Suprapubic skin (tissue), 4 donors: ENCODE data around the gene AMPD3. TPM values are rescaled to one million over a fixed set of nuclear protein-coding genes. Genes with fewer than 3 reads are reported as not detected.
A peak's percentile ranks its signal among the peaks of the same experiment; 100 is the strongest.

Experiments used
- DNase-seq, 2 donors: peaks; one replicate each; pipeline ENCODE4 v3.0.0-alpha.2; 2019; ENCODE audit warnings: low spot score in 2 of 2
- H3K27ac ChIP-seq: fragments of 200-600 bp; sonication (generic); one replicate; pipeline ENCODE4 v1.5.1; 2019
- H3K27me3 ChIP-seq: fragments of 200-600 bp; sonication (generic); one replicate; pipeline ENCODE4 v1.5.1; 2019
- H3K36me3 ChIP-seq: fragments of 200-600 bp; sonication (generic); one replicate; pipeline ENCODE4 v1.5.1; 2019
- H3K4me1 ChIP-seq: fragments of 200-600 bp; sonication (generic); one replicate; pipeline ENCODE4 v1.5.1; 2019
- H3K4me3 ChIP-seq: fragments of 200-600 bp; sonication (generic); one replicate; pipeline ENCODE4 v1.5.1; 2019; ENCODE audit warnings: mild to moderate bottlenecking
- H3K9me3 ChIP-seq: fragments of 200-600 bp; sonication (generic); one replicate; pipeline ENCODE4 v1.5.1; 2019
- CTCF ChIP-seq, 2 donors: fragments of 200-600 bp in 1 of 2; fragments of 450-650 bp in 1 of 2; sonication (generic) in 1 of 2; IDR thresholded peaks; one replicate each; pipeline ENCODE4 v1.5.1; 2016 to 2019; ENCODE audit warnings: antibody characterized with exemption in 2 of 2, mild to moderate bottlenecking in 1 of 2, moderate library complexity in 1 of 2
- EP300 ChIP-seq: sonication (generic); formaldehyde crosslinking; IDR thresholded peaks from one replicate; pipeline ENCODE4 v1.6.1; 2017; ENCODE audit warnings: antibody characterized with exemption
- POLR2A ChIP-seq, 2 donors: fragments of 450-650 bp; IDR thresholded peaks; one replicate each; pipeline ENCODE4 v1.6.1; 2017; ENCODE audit warnings: antibody characterized with exemption in 2 of 2, mild to moderate bottlenecking in 2 of 2, moderate library complexity in 2 of 2
- POLR2AphosphoS5 ChIP-seq, 3 donors: sonication (generic); formaldehyde crosslinking; IDR thresholded peaks; one replicate each; pipeline ENCODE4 v1.6.1; 2017; ENCODE audit warnings: antibody characterized with exemption in 3 of 3
- WGBS: methylation state at CpG from one replicate; pipeline ENCODE4 v1.1.5; 2018; 5-methylcytosine and 5-hydroxymethylcytosine counted together
- total RNA-seq, 4 donors: library from RNA; depleted of rRNA; stranded (reverse); fragments of >200 nt; gene quantifications; one replicate each; pipeline ENCODE4 v1.1.0, GENCODE V29; 2016

AMPD3 gene
- total RNA-seq, 4 donors from 2014 or later: 23.5 to 51.7 (median 27.4) TPM

- H3K27me3 ChIP-seq: no peaks in the 10 kb centered on the region
- H3K36me3 ChIP-seq: peaks cover 17% of the 10 kb centered on the region
- H3K4me1 ChIP-seq: peaks cover 14% of the 10 kb centered on the region
- no peak overlapping the region for H3K27ac ChIP-seq
- H3K4me3 ChIP-seq: no peak overlapping the region
- no peaks in the 10 kb centered on the region for H3K9me3 ChIP-seq
- TF ChIP-seq EP300: no peak
- no peak for TF ChIP-seq POLR2AphosphoS5 (IDR thresholded peaks at IDR 0.05)
- no peak for TF ChIP-seq CTCF (IDR thresholded peaks at IDR 0.05)
- TF ChIP-seq POLR2A (IDR thresholded peaks at IDR 0.05): no peak
- no peak for DNase-seq
- WGBS: 84% methylated on average over 6 of the region's 6 CpGs
These were observed 50.4 kb downstream of the AMPD3 start for GRCh38 chr11:10505278-10506007.

DNA sequence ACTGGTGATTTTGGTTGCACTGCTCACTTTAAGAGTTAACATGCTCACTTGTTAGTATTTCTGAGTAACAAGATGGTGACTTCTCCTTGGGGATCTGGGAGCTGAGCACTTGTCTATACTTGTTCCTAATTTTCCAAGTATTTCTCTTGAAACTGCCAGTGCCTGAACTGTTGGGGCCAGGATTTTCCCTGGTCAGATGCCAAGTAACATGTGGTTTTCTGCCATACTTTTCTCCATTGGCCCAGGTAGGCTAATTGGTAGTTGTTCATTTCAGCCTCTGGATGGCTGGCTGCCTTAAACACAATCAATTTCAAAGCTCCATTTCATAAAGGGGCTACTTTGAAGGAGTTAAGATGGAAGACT is 50.9 kb downstream of the AMPD3 start:
- H3K4me1 ChIP-seq: peaks cover 14% of the 10 kb centered on the region
- H3K27me3 ChIP-seq: no peaks in the 10 kb centered on the region
- peaks cover 12% of the 10 kb centered on the region for H3K36me3 ChIP-seq
- no peak overlapping the region for H3K27ac ChIP-seq
- H3K9me3 ChIP-seq: no peaks in the 10 kb centered on the region
- TF ChIP-seq EP300 (no peak), CTCF (IDR thresholded peaks at IDR 0.05) (no peak), POLR2AphosphoS5 (IDR thresholded peaks at IDR 0.05) (no peak), POLR2A (IDR thresholded peaks at IDR 0.05) (no peak)
- no peak for DNase-seq
- no peak overlapping the region for H3K4me3 ChIP-seq

GRCh38 chr11:10511181-10511621 is 56.1 kb downstream of the AMPD3 start:
- Histone ChIP-seq H3K27me3 (no peaks in the 10 kb centered on the region), H3K9me3 (no peaks in the 10 kb centered on the region), H3K36me3 (peaks cover 2% of the 10 kb centered on the region), H3K27ac (no peak overlapping the region), H3K4me1 (peaks cover 15% of the 10 kb centered on the region), H3K4me3 (no peak overlapping the region)
- TF ChIP-seq EP300 (no peak), CTCF (IDR thresholded peaks at IDR 0.05) (no peak), POLR2AphosphoS5 (IDR thresholded peaks at IDR 0.05) (no peak), POLR2A (IDR thresholded peaks at IDR 0.05) (no peak)
- 55% methylated on average over 10 of the region's 10 CpGs for WGBS
- no peak for DNase-seq

GRCh38 chr11:10514202-10514601 is 59.1 kb downstream of the AMPD3 start:
- Histone ChIP-seq H3K27me3 (no peaks in the 10 kb centered on the region), H3K36me3 (peaks cover 12% of the 10 kb centered on the region), H3K4me3 (no peak overlapping the region), H3K9me3 (no peaks in the 10 kb centered on the region), H3K27ac (peak overlapping the region; percentile 3), H3K4me1 (peaks cover 19% of the 10 kb centered on the region)
- no peak for TF ChIP-seq POLR2AphosphoS5 (IDR thresholded peaks at IDR 0.05)
- no peak for TF ChIP-seq EP300
- TF ChIP-seq POLR2A (IDR thresholded peaks at IDR 0.05): no peak
- peak in 1 of 2 donors; percentile 14 for TF ChIP-seq CTCF (IDR thresholded peaks at IDR 0.05)
- WGBS: 29% methylated on average over 2 of the region's 2 CpGs
- no peak for DNase-seq

DNA sequence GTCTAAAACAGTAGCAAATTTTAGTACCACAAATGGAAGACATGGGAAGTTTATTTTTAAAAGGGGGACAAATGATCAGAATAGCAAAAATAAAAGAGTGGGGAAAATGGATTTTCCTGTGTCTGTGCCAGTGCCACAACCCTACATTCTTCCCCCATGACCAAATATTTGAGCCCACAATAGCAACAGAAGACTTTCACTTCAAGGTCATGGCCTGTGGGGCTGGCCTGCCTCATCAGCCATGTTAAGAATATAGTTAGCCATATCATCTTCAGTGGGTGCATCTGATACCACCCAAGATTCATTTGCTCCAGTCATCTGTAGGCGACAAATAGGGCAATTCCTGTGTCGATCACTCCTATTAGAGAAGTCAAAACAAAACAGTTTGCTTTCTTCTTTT is 59.6 kb downstream of the AMPD3 start:
- WGBS: 85% methylated on average over 2 of the region's 2 CpGs
- TF ChIP-seq POLR2A (IDR thresholded peaks at IDR 0.05) (no peak), CTCF (IDR thresholded peaks at IDR 0.05) (no peak), EP300 (no peak), POLR2AphosphoS5 (IDR thresholded peaks at IDR 0.05) (no peak)

More for the DNA sequence above, 59.6 kb downstream of the AMPD3 start:
- Histone ChIP-seq H3K36me3 (peaks cover 17% of the 10 kb centered on the region), H3K27ac (peak overlapping the region; percentile 3), H3K27me3 (no peaks in the 10 kb centered on the region), H3K4me3 (no peak overlapping the region), H3K4me1 (peaks cover 19% of the 10 kb centered on the region), H3K9me3 (no peaks in the 10 kb centered on the region)
- no peak for DNase-seq
